NOMO-1 treated with DMSO at 0.1 percent for 48 hours (cell line): ENCODE measurements around the gene TMCO4.

Source experiments
- DNase-seq: peaks from one replicate; lab custom pipeline; 2025; ENCODE audit not compliant: unreplicated experiment; lab: John Stamatoyannopoulos, UW

The TMCO4 gene

GRCh38 chr1:19814244-19814661 lies 14.5 kb upstream of the TMCO4 start:
- DNase-seq = no peak

GRCh38 chr1:19813643-19813960 lies 13.9 kb upstream of the TMCO4 start:
- no peak for DNase-seq

GRCh38 chr1:19812875-19813642 lies 13.3 kb upstream of the TMCO4 start:
- no peak for DNase-seq

GRCh38 chr1:19811206-19811851 lies 11.6 kb upstream of the TMCO4 start:
- DNase-seq = peak; percentile 5

GRCh38 chr1:19809044-19809750 lies 9.5 kb upstream of the TMCO4 start:
- no peak for DNase-seq

GRCh38 chr1:19808351-19808750 lies 8.6 kb upstream of the TMCO4 start:
- no peak for DNase-seq

GRCh38 chr1:19804831-19805251 lies 5.1 kb upstream of the TMCO4 start:
- no peak for DNase-seq

GRCh38 chr1:19802269-19802668 lies 2.6 kb upstream of the TMCO4 start:
- no peak for DNase-seq

- peak; percentile 78 for DNase-seq
Observed at GRCh38 chr1:19800076-19800804, 524 bp upstream of the TMCO4 start.

- DNase-seq = no peak
Observed at GRCh38 chr1:19798486-19799229, 1.1 kb downstream of the TMCO4 start.

GRCh38 chr1:19797827-19798226 lies 1.9 kb downstream of the TMCO4 start:
- no peak for DNase-seq

GRCh38 chr1:19794583-19794982 lies 5.1 kb downstream of the TMCO4 start:
- peak; percentile 11 for DNase-seq

GRCh38 chr1:19793360-19794046 lies 6.2 kb downstream of the TMCO4 start:
- no peak for DNase-seq

GRCh38 chr1:19792237-19793002 lies 7.3 kb downstream of the TMCO4 start:
- no peak for DNase-seq

- DNase-seq = peak; percentile 1
Observed at GRCh38 chr1:19790061-19790975, 9.4 kb downstream of the TMCO4 start.

- no peak for DNase-seq
Observed at GRCh38 chr1:19786988-19787423, 12.7 kb downstream of the TMCO4 start.

- no peak for DNase-seq
Observed at GRCh38 chr1:19785660-19786059, 14.1 kb downstream of the TMCO4 start.

- DNase-seq = no peak
Observed at GRCh38 chr1:19780267-19780877, 19.3 kb downstream of the TMCO4 start.
